ENCODE measurements around the gene BHLHA9.

DNA sequence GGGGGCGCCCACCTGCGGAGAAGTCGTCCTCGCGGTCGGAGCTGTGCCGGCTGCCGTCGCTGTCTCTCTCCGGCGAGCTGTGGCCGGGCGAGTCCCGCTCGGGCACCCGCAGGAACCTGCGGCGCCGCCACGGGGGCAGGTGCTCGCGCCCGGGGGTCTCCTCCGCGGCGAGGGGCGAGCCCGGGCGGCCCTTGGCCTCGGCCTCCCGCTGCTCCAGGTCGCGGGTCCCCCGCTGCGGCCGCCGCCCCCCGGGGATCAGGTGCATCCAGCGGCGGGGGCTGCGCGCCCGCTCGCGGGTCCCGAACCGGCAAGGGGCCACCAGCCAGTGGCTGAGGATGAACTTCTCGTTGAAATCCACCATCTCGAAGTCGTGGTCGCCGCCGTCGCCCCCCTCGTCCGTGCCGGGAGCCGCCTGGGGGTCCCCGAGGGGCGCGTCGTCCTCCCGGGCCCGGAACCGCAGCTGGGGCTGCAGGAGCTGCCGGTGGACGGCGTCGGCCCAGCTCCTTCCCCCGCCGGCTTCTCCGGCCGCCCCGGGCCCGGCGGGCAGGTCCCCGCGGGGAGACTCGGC, 41.4 kb upstream of the BHLHA9 start:
- TF ChIP-seq, protein P1, sequence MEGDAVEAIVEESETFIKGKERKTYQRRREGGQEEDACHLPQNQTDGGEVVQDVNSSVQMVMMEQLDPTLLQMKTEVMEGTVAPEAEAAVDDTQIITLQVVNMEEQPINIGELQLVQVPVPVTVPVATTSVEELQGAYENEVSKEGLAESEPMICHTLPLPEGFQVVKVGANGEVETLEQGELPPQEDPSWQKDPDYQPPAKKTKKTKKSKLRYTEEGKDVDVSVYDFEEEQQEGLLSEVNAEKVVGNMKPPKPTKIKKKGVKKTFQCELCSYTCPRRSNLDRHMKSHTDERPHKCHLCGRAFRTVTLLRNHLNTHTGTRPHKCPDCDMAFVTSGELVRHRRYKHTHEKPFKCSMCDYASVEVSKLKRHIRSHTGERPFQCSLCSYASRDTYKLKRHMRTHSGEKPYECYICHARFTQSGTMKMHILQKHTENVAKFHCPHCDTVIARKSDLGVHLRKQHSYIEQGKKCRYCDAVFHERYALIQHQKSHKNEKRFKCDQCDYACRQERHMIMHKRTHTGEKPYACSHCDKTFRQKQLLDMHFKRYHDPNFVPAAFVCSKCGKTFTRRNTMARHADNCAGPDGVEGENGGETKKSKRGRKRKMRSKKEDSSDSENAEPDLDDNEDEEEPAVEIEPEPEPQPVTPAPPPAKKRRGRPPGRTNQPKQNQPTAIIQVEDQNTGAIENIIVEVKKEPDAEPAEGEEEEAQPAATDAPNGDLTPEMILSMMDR (IDR thresholded peaks at IDR 0.05) = no peak
- no peak for TF ChIP-seq ZFX (IDR thresholded peaks at IDR 0.05; ENCODE audit: borderline replicate concordance)

Measured in 22Rv1 (cell line).